Dendritic cell treated with granulocyte-macrophage colony-stimulating factor and Interleukin-4, amounts not matched to agents 40 ng/mL and 50 ng/mL, for 4 days (primary cell): Measurements from ENCODE around the gene RAF1.
"Not testable (repeated sequence)": the region's sequence is repeated elsewhere in the genome, so short reads cannot be mapped to it uniquely, and the experiment has no call there.

ENCODE experiments used
- H3K27ac Mint-ChIP-seq: one replicate; pipeline ENCODE4 v1.8.0; 2022; ENCODE audit warnings: mild to moderate bottlenecking, mixed read lengths
- H3K27me3 Mint-ChIP-seq: one replicate; pipeline ENCODE4 v1.8.0; 2022; ENCODE audit warnings: mild to moderate bottlenecking, mixed read lengths
- H3K36me3 Mint-ChIP-seq: one replicate; pipeline ENCODE4 v1.8.0; 2022; ENCODE audit warnings: low read depth, mixed read lengths
- H3K4me1 Mint-ChIP-seq: one replicate; pipeline ENCODE4 v1.8.0; 2022; ENCODE audit warnings: low read depth, mixed read lengths
- H3K4me3 Mint-ChIP-seq: one replicate; pipeline ENCODE4 v1.8.0; 2022; ENCODE audit warnings: mild to moderate bottlenecking, moderate library complexity, mixed read lengths
- H3K9me3 Mint-ChIP-seq: one replicate; pipeline ENCODE4 v1.8.0; 2022; ENCODE audit warnings: mixed read lengths
- intact Hi-C: fragments of 100-400 bp; cut with micrococcal nuclease; formaldehyde crosslinking; loops from one replicate; pipeline ENCODE4 v1.15.0; 2022

Gene RAF1

GRCh38 chr3:12662593-12663400 lies 1.1 kb downstream of the RAF1 start:
- intact Hi-C loops = no loop called here
- H3K36me3 Mint-ChIP-seq = peaks cover 23% of the 10 kb centered on the region
- H3K9me3 Mint-ChIP-seq = no peaks in the 10 kb centered on the region
- peak overlapping the region; percentile 83 for H3K4me3 Mint-ChIP-seq
- peak overlapping the region; percentile 97 for H3K27ac Mint-ChIP-seq
- peaks cover 45% of the 10 kb centered on the region for H3K4me1 Mint-ChIP-seq
- H3K27me3 Mint-ChIP-seq = no peaks in the 10 kb centered on the region

- Mint-ChIP-seq H3K36me3 (peaks cover 23% of the 10 kb centered on the region), H3K9me3 (no peaks in the 10 kb centered on the region), H3K27me3 (no peaks in the 10 kb centered on the region), H3K4me3 (peak overlapping the region; percentile 83), H3K4me1 (peaks cover 50% of the 10 kb centered on the region), H3K27ac (peak overlapping the region; percentile 97)
- intact Hi-C loops = no loop called here
These were observed 1.9 kb downstream of the RAF1 start for GRCh38 chr3:12661926-12662592.

- Mint-ChIP-seq H3K36me3 (peaks cover 23% of the 10 kb centered on the region), H3K4me1 (peaks cover 56% of the 10 kb centered on the region), H3K4me3 (peak overlapping the region; percentile 32)
- H3K27me3 Mint-ChIP-seq, H3K9me3 Mint-ChIP-seq, intact Hi-C loops, H3K27ac Mint-ChIP-seq: not testable (repeated sequence)
These were observed 2.5 kb downstream of the RAF1 start for GRCh38 chr3:12661375-12661774.

GRCh38 chr3:12660196-12660595 lies 3.7 kb downstream of the RAF1 start:
- Mint-ChIP-seq H3K4me1 (peaks cover 67% of the 10 kb centered on the region), H3K9me3 (no peaks in the 10 kb centered on the region), H3K27me3 (no peaks in the 10 kb centered on the region), H3K27ac (peak overlapping the region; percentile 50), H3K36me3 (peaks cover 23% of the 10 kb centered on the region), H3K4me3 (no peak overlapping the region)
- intact Hi-C loops = no loop called here

- H3K9me3 Mint-ChIP-seq = no peaks in the 10 kb centered on the region
- H3K4me3 Mint-ChIP-seq = no peak overlapping the region
- no peaks in the 10 kb centered on the region for H3K27me3 Mint-ChIP-seq
- intact Hi-C loops = no loop called here
- H3K27ac Mint-ChIP-seq = peak overlapping the region; percentile 59
- H3K36me3 Mint-ChIP-seq = peaks cover 23% of the 10 kb centered on the region
- peaks cover 67% of the 10 kb centered on the region for H3K4me1 Mint-ChIP-seq
These were observed 4.5 kb downstream of the RAF1 start for GRCh38 chr3:12659316-12660015.

- peak overlapping the region; percentile 59 for H3K27ac Mint-ChIP-seq
- H3K27me3 Mint-ChIP-seq = no peaks in the 10 kb centered on the region
- no peaks in the 10 kb centered on the region for H3K9me3 Mint-ChIP-seq
- H3K4me1 Mint-ChIP-seq = peaks cover 67% of the 10 kb centered on the region
- H3K36me3 Mint-ChIP-seq = peaks cover 14% of the 10 kb centered on the region
- intact Hi-C loops = no loop called here
- H3K4me3 Mint-ChIP-seq = no peak overlapping the region
These were observed 5.3 kb downstream of the RAF1 start for GRCh38 chr3:12658593-12659058.

GRCh38 chr3:12656850-12657249 lies 7.1 kb downstream of the RAF1 start:
- Mint-ChIP-seq H3K4me3 (no peak overlapping the region), H3K9me3 (no peaks in the 10 kb centered on the region), H3K36me3 (no peaks in the 10 kb centered on the region), H3K27ac (no peak overlapping the region), H3K27me3 (no peaks in the 10 kb centered on the region), H3K4me1 (peaks cover 62% of the 10 kb centered on the region)
- intact Hi-C loops = no loop called here

- intact Hi-C loops = no loop called here
- Mint-ChIP-seq H3K4me1 (peaks cover 62% of the 10 kb centered on the region), H3K36me3 (peaks cover 6% of the 10 kb centered on the region)
These were observed 7.7 kb downstream of the RAF1 start for GRCh38 chr3:12656193-12656592.

GRCh38 chr3:12655701-12656100 lies 8.2 kb downstream of the RAF1 start:
- Mint-ChIP-seq H3K27me3 (no peaks in the 10 kb centered on the region), H3K9me3 (no peaks in the 10 kb centered on the region), H3K4me1 (peaks cover 64% of the 10 kb centered on the region), H3K27ac (no peak overlapping the region), H3K36me3 (peaks cover 7% of the 10 kb centered on the region), H3K4me3 (no peak overlapping the region)
- intact Hi-C loops = no loop called here

More at GRCh38 chr3:12656193-12656592, 7.7 kb downstream of the RAF1 start:
- H3K4me3 Mint-ChIP-seq = no peak overlapping the region
- H3K27ac Mint-ChIP-seq = no peak overlapping the region
- no peaks in the 10 kb centered on the region for H3K9me3 Mint-ChIP-seq
- no peaks in the 10 kb centered on the region for H3K27me3 Mint-ChIP-seq

GRCh38 chr3:12653747-12654146 lies 10.2 kb downstream of the RAF1 start:
- H3K9me3 Mint-ChIP-seq = no peaks in the 10 kb centered on the region
- no peak overlapping the region for H3K27ac Mint-ChIP-seq
- intact Hi-C loops = no loop called here
- peaks cover 59% of the 10 kb centered on the region for H3K4me1 Mint-ChIP-seq
- H3K27me3 Mint-ChIP-seq = no peaks in the 10 kb centered on the region
- H3K4me3 Mint-ChIP-seq = no peak overlapping the region
- peaks cover 7% of the 10 kb centered on the region for H3K36me3 Mint-ChIP-seq

GRCh38 chr3:12648384-12648959 lies 15.4 kb downstream of the RAF1 start:
- Mint-ChIP-seq H3K4me1 (peaks cover 46% of the 10 kb centered on the region), H3K36me3 (peaks cover 7% of the 10 kb centered on the region), H3K9me3 (no peaks in the 10 kb centered on the region), H3K27me3 (no peaks in the 10 kb centered on the region), H3K27ac (peak overlapping the region; percentile 41), H3K4me3 (no peak overlapping the region)
- intact Hi-C loops = no loop called here

GRCh38 chr3:12644331-12644937 lies 19.5 kb downstream of the RAF1 start:
- no peak overlapping the region for H3K4me3 Mint-ChIP-seq
- no peaks in the 10 kb centered on the region for H3K27me3 Mint-ChIP-seq
- no peak overlapping the region for H3K27ac Mint-ChIP-seq
- H3K36me3 Mint-ChIP-seq = peaks cover 14% of the 10 kb centered on the region
- H3K9me3 Mint-ChIP-seq = no peaks in the 10 kb centered on the region
- peaks cover 45% of the 10 kb centered on the region for H3K4me1 Mint-ChIP-seq
- intact Hi-C loops = no loop called here

GRCh38 chr3:12643724-12644123 lies 20.2 kb downstream of the RAF1 start:
- no peaks in the 10 kb centered on the region for H3K9me3 Mint-ChIP-seq
- H3K4me1 Mint-ChIP-seq = peaks cover 44% of the 10 kb centered on the region
- H3K36me3 Mint-ChIP-seq = peaks cover 14% of the 10 kb centered on the region
- intact Hi-C loops = no loop called here
- H3K4me3 Mint-ChIP-seq = no peak overlapping the region
- H3K27me3 Mint-ChIP-seq = no peaks in the 10 kb centered on the region
- H3K27ac Mint-ChIP-seq = no peak overlapping the region
